HG03060 (cell line): Measurements from ENCODE around the gene CAPN9.
"Not testable (repeated sequence)": the region's sequence is repeated elsewhere in the genome, so short reads cannot be mapped to it uniquely, and the experiment has no call there.

Source experiments
- ATAC-seq: cut with Tn5 transposase; IDR thresholded peaks from one replicate; pipeline ENCODE4 v1.9.1; 2021; ENCODE audit warnings: low read depth, moderate number of reproducible peaks; ENCODE audit not compliant: unreplicated experiment

Gene CAPN9, protein sequence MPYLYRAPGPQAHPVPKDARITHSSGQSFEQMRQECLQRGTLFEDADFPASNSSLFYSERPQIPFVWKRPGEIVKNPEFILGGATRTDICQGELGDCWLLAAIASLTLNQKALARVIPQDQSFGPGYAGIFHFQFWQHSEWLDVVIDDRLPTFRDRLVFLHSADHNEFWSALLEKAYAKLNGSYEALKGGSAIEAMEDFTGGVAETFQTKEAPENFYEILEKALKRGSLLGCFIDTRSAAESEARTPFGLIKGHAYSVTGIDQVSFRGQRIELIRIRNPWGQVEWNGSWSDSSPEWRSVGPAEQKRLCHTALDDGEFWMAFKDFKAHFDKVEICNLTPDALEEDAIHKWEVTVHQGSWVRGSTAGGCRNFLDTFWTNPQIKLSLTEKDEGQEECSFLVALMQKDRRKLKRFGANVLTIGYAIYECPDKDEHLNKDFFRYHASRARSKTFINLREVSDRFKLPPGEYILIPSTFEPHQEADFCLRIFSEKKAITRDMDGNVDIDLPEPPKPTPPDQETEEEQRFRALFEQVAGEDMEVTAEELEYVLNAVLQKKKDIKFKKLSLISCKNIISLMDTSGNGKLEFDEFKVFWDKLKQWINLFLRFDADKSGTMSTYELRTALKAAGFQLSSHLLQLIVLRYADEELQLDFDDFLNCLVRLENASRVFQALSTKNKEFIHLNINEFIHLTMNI

GRCh38 chr1:230747127-230747730 lies at the start of gene CAPN9:
CAPN9 (plus strand) TSS chr1:230747388; CDS start chr1:230747497, 109 bp downstream.
- ATAC-seq: no peak

DNA sequence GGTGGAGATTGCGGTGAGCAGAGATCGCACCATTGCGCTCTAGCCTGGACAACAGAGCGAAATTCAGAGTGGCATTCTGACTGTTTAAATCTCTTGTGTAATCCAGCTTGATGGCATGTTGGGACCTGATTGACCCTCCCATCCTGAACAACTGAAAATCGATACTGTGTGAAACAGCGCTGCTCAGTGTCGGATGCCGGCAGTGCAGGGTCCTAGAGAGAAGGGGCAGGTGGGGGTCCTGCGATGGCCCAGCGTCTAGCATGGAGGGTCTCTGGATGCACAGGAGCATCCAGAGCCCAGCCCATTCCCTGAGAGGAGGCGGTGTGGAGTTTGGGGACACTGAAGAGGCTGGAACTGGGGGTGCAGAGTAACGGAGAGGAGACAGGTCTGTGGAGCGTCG lies 49.1 kb upstream of the CAPN9 start:
- no peak for ATAC-seq

GRCh38 chr1:230698964-230699363 lies 48.2 kb upstream of the CAPN9 start:
- not testable (repeated sequence) for ATAC-seq

GRCh38 chr1:230699716-230700115 lies 47.5 kb upstream of the CAPN9 start:
- no peak for ATAC-seq

- ATAC-seq: no peak
Measured at GRCh38 chr1:230700132-230700531, 47.1 kb upstream of the CAPN9 start.

- no peak for ATAC-seq
Measured at GRCh38 chr1:230701434-230701833, 45.8 kb upstream of the CAPN9 start.

DNA sequence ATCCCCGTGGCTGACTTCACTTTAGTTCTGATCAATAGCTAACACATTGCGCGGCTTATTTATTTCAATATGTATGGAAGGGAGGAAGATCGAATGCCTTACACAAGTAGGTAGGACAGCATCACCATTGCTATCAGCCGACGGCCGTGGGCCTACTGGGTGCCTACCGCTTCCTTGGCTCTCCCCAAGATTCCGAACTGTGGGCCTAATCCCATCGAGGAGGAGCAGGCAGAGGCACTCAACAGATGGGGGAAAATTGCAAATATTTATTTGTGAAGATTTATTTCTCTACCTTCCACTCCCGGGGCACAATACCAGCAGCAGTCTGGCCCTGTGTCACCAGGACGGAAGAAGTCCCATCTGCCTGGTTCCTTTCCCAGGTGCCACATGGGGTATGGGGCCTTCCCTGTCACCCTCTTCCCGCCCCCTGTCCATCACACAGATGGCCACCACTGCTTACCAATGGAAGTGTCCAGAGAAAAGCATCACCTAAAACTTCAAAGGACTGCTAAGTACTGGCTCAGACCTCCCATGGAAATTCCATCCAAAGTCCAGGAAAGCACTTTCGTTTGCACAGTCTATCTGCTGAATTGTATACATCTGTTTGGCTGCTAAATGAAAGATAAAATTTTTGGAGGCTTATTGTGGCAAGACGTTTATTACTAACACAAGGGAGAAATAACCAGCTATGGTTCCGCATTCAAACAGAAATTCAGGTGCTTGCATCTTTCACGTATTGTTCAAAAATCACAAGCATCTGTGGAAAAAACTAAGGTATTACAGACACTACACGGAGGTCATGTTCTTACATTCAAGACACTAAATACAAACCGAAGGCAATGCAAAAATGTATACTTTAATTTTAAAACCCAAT lies 45.1 kb upstream of the CAPN9 start:
- ATAC-seq: no peak

- no peak for ATAC-seq
Measured at GRCh38 chr1:230702934-230703678, 44.1 kb upstream of the CAPN9 start.

DNA sequence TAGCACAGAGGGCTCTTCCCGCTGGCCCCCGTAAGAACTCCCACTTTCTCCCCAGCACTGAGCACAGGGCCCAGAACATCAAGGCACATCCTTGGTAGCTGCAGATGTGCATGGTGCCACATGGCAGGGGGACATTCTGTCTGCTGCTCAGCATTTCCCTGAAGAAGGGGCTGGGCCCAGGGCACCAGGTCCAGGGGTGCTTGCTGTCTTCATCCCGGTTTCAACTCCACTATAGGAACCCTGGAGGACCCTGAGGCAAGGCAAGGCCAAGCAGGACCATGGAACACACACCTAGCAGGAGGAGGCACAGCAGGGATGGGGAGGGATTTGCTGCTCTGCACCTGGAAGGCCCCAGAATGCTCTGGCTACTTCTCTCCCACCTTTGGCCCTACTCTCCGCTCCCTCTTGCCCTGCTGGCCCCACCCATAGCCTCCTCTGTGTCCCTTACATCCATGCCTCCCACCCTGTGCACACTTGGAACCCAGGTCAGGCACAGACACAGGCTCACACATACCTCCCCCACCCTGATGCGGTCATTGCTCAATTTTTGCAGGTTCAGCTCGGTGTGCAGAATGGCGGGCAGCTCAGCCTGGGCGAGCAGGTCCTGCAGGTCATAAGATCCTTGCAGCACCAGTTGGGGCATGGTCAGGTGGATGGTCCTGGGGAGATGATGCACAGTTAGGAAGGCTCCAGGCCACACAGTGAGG lies 43.4 kb upstream of the CAPN9 start:
- ATAC-seq: no peak

- no peak for ATAC-seq
Measured at GRCh38 chr1:230704830-230705229, 42.4 kb upstream of the CAPN9 start.

DNA sequence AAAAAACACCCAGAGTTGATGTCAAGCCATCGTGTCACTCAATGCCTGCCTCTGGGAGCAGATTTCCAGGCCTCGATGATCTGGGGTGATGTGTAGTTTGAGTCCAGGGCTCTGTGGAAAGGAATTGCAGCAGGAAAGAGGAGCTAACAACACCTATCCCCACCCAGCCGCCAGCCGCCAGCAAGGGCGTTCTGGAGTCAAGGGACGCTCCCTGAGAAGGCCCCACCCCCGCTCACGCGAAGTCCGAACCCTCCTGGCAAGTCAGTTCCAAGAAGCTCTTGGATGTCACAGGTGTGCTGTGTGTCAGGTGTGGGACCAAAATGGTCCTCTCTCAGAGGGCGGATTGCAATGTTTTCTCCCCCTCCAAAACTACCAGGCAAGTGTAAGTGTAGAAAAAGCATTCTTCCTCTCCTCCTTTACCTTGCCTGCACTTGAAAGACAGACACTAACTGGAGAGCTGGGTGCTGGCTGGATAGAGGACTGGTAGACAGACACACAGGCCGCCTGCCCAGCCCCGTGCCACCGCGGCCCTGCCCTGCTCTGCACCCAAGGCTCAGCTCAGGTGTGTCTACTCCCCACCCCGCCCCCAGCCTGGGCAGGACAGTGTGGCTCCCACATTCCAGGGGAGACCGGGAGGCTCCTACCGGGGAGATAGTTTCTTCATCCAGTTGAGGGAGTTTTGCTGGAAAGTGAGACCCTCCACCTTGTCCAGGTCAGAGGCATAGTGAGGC lies 41.7 kb upstream of the CAPN9 start:
- no peak for ATAC-seq

- ATAC-seq: no peak
Measured at GRCh38 chr1:230706020-230706699, 41.0 kb upstream of the CAPN9 start.

DNA sequence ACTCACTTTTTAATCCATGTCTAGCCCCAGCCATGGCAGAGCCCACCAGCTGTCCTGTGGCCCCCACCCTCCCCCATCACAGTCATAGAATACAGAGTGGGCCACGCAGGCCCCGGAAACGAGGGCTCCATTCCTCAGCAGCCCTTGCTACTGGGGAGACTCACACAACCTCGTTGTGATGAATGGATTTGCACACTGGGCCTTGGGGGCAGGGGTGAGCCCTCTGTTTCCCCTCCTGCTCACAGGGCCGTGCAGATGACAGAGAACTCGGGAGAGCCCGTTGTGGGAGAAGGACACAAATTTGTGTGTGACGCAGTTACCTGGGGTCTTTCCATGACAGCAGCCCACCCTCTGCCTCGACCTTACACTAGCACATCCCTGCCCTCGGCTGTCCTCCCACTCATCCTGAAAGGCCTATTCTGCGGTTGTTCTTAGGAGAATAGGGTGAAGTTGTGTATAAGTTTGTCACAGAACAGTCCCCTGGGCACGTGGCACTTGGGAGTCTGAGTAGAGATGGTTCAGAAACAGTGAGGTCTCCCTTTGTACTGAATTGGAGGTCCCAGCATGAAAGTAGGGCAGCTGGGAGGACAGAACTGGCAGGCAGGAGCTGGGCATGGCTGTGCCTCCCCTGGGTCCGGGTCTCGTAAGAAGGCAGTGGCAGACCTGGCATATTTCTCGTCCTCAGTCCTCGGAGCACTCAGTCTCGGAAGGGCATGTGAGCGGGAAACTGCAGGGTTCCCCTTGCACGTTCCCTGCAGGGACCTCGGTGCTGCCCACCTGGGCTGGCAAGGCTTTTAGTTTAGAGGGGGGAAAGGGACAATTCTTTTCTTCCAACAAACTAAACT lies 40.1 kb upstream of the CAPN9 start:
- ATAC-seq: no peak

DNA sequence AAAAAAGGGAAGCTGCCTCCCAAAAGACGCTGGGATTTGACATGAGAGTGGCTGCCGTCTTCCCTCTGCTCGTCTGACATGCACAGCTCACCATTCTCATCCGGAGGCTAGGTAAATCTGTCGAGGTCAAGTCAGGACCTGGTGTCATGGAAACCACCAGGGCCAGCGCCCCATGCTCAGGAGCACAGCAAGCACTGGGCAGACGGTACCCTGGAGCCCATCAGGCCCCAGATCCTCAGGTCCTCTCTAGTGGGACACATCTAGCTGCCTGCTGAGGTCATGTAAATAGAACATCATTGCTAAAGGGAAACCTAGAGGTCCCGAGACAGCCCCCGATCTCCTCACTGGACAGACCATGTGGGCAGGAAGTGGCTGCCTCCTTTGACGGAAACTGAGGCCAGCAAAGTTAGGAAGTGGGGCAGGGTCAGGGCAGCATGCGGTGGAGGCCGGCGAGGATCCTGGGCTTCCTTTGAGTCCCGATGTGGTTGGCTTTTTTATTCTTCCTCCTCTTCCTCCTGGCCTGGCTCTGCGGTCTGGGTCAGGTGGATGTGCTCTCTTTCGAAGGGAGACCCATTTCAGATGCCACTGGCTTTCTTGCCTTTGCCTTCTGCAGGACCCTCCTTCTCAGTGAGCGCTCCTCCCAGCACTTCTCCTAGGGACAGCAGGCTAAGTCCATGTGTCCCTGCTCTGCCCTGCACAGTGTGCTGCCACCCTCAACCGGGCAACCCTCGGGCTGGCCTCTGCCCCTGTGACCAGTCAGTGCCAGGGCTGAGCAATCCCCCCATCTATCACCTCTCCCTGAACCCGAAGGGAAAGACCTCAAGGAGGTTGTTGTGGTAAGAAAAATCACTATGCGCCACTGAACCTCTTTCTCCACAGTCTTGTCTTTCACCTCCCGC lies 39.2 kb upstream of the CAPN9 start:
- ATAC-seq: no peak

DNA sequence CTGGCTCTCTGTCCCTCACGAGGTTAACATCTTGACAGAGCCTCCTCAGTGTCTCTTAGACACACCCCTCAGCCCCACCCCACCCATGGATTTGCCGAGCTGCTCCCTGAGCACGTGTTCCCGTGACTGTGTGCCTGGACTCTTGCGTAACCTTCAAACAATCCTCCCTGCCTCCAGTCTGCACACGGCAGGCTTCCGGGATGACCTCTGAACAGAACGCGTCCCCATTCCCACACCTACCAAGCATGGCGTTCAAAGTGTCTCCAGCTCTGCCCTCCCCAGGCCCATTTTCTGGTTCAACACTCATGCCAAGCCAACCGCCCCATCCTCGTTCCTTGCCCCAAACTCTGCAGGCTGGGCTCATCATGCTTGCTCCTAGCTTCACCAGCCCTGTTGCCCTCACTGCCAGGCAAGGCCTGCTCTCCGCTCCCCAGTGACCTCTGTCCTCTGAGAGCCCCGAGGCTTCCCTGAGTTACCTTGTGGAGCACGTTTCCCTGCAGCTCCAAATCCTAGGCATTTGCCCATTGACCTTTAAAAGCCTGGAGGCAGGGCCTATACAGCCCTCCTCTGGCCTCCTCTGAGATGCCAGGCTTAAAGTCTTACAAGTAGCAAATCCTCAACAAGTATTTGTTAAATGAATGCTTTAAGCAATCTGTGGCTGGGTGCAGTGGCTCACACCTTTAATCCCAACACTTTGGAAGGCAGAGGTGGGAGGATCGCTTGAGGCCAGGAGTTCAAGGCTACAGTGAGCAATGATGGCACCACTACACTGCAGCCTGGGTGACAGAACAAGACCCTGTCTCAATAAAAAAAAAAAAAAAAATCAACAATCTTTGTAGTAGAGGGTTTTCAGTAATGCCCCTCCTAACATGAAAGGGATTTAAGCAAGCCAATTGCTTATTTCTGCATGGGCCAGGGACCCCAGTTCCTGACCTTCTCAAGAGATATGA lies 38.3 kb upstream of the CAPN9 start:
- ATAC-seq: no peak
